Measurements from ENCODE around the gene PUM2. TPM values are rescaled to one million over a fixed set of nuclear protein-coding genes. Genes with fewer than 3 reads are reported as not detected.

Gene PUM2
- total and polyA plus RNA-seq, 2 experiments from 2014 or later, result 13.6 to 18.3 TPM

GRCh38 chr2:20216130-20217025 lies 134.3 kb downstream of the PUM2 start:
- H2AFZ ChIP-seq, result no peak overlapping the region
- no peaks in the 10 kb centered on the region for H3K27me3 ChIP-seq (replicated peaks; ENCODE audit: insufficient read depth)
- H3K27ac ChIP-seq, result no peak overlapping the region
- H3K9ac ChIP-seq, result no peak overlapping the region
- no peak for TF ChIP-seq EZH2 (IDR thresholded peaks at IDR 0.05; ENCODE audit: insufficient read depth, poor library complexity, severe bottlenecking)
- no peak for TF ChIP-seq EZH2phosphoT487 (IDR thresholded peaks at IDR 0.05; ENCODE audit: insufficient read depth, low read depth)
- DNase-seq, result no peak
- in situ Hi-C loops (cut with MboI), result no loop called here
- H3F3A ChIP-seq (ENCODE audit: insufficient read depth), result peaks cover 11% of the 10 kb centered on the region
- peaks cover 9% of the 10 kb centered on the region for H3K4me1 ChIP-seq (ENCODE audit: insufficient read depth)
- no peaks in the 10 kb centered on the region for H3K79me2 ChIP-seq (ENCODE audit: insufficient read depth)
- H3K4me3 ChIP-seq, result no peak overlapping the region
- no peak overlapping the region for H3K4me2 ChIP-seq (ENCODE audit: unreplicated experiment)
- no peaks in the 10 kb centered on the region for H3K9me3 ChIP-seq (ENCODE audit: low read depth)
- WGBS, 2 experiments (ENCODE audit: low coverage in 1 of 2, low lambda C conversion rate in 2 of 2, missing lambda C conversion rate in 2 of 2), result 85 to 87% methylated on average over 22 of the region's 22 CpGs
- no peaks in the 10 kb centered on the region for H3K9me2 ChIP-seq (ENCODE audit: insufficient read depth)
- H4K20me1 ChIP-seq (ENCODE audit: insufficient read depth), result no peaks in the 10 kb centered on the region
- no peaks in the 10 kb centered on the region for H3K36me3 ChIP-seq (ENCODE audit: low read depth)

GRCh38 chr2:20215183-20216040 lies 135.2 kb downstream of the PUM2 start:
- no peaks in the 10 kb centered on the region for H4K20me1 ChIP-seq (ENCODE audit: insufficient read depth)
- no peak overlapping the region for H3K4me2 ChIP-seq (ENCODE audit: unreplicated experiment)
- TF ChIP-seq EZH2phosphoT487 (IDR thresholded peaks at IDR 0.05; ENCODE audit: insufficient read depth, low read depth) (no peak), EZH2 (IDR thresholded peaks at IDR 0.05; ENCODE audit: insufficient read depth, poor library complexity, severe bottlenecking) (no peak)
- H3K9ac ChIP-seq, result no peak overlapping the region
- no peak overlapping the region for H3K27ac ChIP-seq
- H3K79me2 ChIP-seq (ENCODE audit: insufficient read depth), result no peaks in the 10 kb centered on the region
- no peaks in the 10 kb centered on the region for H3K4me1 ChIP-seq (ENCODE audit: insufficient read depth)
- H3K9me2 ChIP-seq (ENCODE audit: insufficient read depth), result no peaks in the 10 kb centered on the region
- H3K36me3 ChIP-seq (ENCODE audit: low read depth), result no peaks in the 10 kb centered on the region
- in situ Hi-C loops (cut with MboI), result no loop called here
- no peak for DNase-seq
- no peak overlapping the region for H3K4me3 ChIP-seq
- 86 to 90% methylated on average over 13 of the region's 13 CpGs for WGBS, 2 experiments (ENCODE audit: low coverage in 1 of 2, low lambda C conversion rate in 2 of 2, missing lambda C conversion rate in 2 of 2)
- no peak overlapping the region for H2AFZ ChIP-seq
- H3F3A ChIP-seq (ENCODE audit: insufficient read depth), result 0 out of 2 replicates have a peak, but pooled peaks cover 1% of the 10 kb centered on the region
- no peaks in the 10 kb centered on the region for H3K27me3 ChIP-seq (replicated peaks; ENCODE audit: insufficient read depth)
- no peaks in the 10 kb centered on the region for H3K9me3 ChIP-seq (ENCODE audit: low read depth)

DNA sequence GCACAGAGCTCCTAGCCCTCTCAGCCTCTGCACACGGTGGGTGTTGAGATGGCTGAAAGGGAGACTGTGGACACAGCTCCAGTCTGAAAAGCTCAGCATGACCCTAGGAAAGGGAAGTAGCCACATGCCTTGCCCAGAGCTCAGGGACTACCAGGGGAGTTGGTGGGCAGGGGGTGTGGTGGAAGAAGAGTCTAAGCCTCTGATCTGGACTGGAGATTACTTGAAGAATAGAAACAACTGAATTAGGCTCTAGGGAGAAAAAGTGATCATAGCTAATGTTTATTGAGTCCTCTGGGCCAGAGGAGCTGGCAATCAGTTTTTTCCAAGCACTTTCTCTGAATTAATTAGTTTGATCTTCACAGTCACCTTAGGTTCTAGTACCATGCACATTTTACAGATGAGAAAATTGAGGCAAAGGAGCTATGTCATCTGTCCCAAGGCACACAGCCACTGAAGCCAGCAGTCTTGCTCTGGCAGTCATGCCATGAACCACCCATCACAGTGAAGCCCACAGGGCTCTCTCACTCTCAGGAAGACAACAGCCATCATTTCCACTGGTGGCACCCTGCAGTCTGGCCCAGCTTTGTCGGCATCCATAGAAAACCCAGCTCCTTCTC lies 136.0 kb downstream of the PUM2 start:
- in situ Hi-C loops (cut with MboI), result no loop called here
- H4K20me1 ChIP-seq (ENCODE audit: insufficient read depth), result no peaks in the 10 kb centered on the region
- no peak overlapping the region for H3K4me2 ChIP-seq (ENCODE audit: unreplicated experiment)
- no peaks in the 10 kb centered on the region for H3F3A ChIP-seq (ENCODE audit: insufficient read depth)
- H3K9me3 ChIP-seq (ENCODE audit: low read depth), result no peaks in the 10 kb centered on the region
- no peaks in the 10 kb centered on the region for H3K4me1 ChIP-seq (ENCODE audit: insufficient read depth)
- no peak for TF ChIP-seq EZH2phosphoT487 (IDR thresholded peaks at IDR 0.05; ENCODE audit: insufficient read depth, low read depth)
- no peak for TF ChIP-seq EZH2 (IDR thresholded peaks at IDR 0.05; ENCODE audit: insufficient read depth, poor library complexity, severe bottlenecking)
- no peaks in the 10 kb centered on the region for H3K36me3 ChIP-seq (ENCODE audit: low read depth)
- DNase-seq, result no peak
- H3K79me2 ChIP-seq (ENCODE audit: insufficient read depth), result no peaks in the 10 kb centered on the region
- no peak overlapping the region for H3K27ac ChIP-seq
- H3K4me3 ChIP-seq, result no peak overlapping the region
- H2AFZ ChIP-seq, result no peak overlapping the region
- H3K27me3 ChIP-seq (replicated peaks; ENCODE audit: insufficient read depth), result no peaks in the 10 kb centered on the region
- no peak overlapping the region for H3K9ac ChIP-seq
- no peaks in the 10 kb centered on the region for H3K9me2 ChIP-seq (ENCODE audit: insufficient read depth)
- WGBS, 2 experiments (ENCODE audit: low coverage in 1 of 2, low lambda C conversion rate in 2 of 2, missing lambda C conversion rate in 2 of 2), result 56 to 83% methylated on average over 2 of the region's 2 CpGs

All from GM23248 (cell line).